ENCODE results near the gene PSMG2. TPM values are rescaled to one million over a fixed set of nuclear protein-coding genes. Genes with fewer than 3 reads are reported as not detected.

Gene PSMG2
- total and polyA plus RNA-seq, 2 of the 13 experiments (the other 11 are each of a cell fraction or from before 2014, with no cell fraction given) = 53.4 to 94.8 TPM

DNA sequence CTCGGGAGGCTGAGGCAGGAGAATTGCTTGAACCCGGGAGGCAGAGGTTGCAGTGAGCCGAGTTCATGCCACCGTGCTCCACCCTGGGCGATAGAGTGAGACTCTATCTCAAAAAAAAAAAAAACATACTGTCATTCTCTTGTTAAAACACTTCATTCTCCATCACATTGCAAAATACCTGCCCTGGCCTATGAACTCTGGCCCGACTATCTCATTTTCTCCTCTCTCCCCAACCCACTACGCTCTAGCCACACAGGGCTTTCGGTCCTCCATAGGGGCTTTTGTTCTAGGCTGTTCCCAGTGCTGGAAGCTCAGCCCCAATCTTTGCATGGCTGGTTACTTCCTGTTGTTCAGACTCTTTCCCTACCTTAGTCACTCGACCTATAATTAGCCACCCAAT is 10.6 kb upstream of the PSMG2 start (continued):
- TF ChIP-seq TRAFD1 (CRISPR knock-in tag; IDR thresholded peaks at IDR 0.05; ENCODE audit: borderline replicate concordance) (no peak), BRD4 (CRISPR knock-in tag; IDR thresholded peaks at IDR 0.05) (no peak), CREB1 (IDR thresholded peaks at IDR 0.05) (no peak), CREB1 (CRISPR knock-in tag; IDR thresholded peaks at IDR 0.05) (no peak), HNF4G (IDR thresholded peaks at IDR 0.05; ENCODE audit: borderline replicate concordance, low read depth, low read length) (peak; percentile 66), HNF4G (CRISPR knock-in tag; IDR thresholded peaks at IDR 0.05; ENCODE audit: borderline replicate concordance, low read depth) (no peak), HMGXB4 (CRISPR knock-in tag; IDR thresholded peaks at IDR 0.05; ENCODE audit: borderline replicate concordance in 1 of 2, low read depth in 1 of 2) (no peak), GPN1 (CRISPR knock-in tag; IDR thresholded peaks at IDR 0.05; ENCODE audit: borderline replicate concordance) (no peak), YY1 (IDR thresholded peaks at IDR 0.05; ENCODE audit: insufficient read depth, insufficient replicate concordance, low read depth, low read length) (no peak), ZNF354B (CRISPR knock-in tag; IDR thresholded peaks at IDR 0.05) (no peak), TBP (CRISPR knock-in tag; IDR thresholded peaks at IDR 0.05) (no peak), SCMH1 (CRISPR knock-in tag; IDR thresholded peaks at IDR 0.05; ENCODE audit: borderline replicate concordance) (no peak), HNF4A (CRISPR knock-in tag; IDR thresholded peaks at IDR 0.05) (peak; percentile 54; the same call in 1 of the 2 replicates), IRX3 (CRISPR knock-in tag; IDR thresholded peaks at IDR 0.05; ENCODE audit: borderline replicate concordance, low read depth) (no peak), ZNF577 (CRISPR knock-in tag; IDR thresholded peaks at IDR 0.05; ENCODE audit: borderline replicate concordance, low read depth) (no peak), ZNF441 (CRISPR knock-in tag; IDR thresholded peaks at IDR 0.05; ENCODE audit: borderline replicate concordance) (no peak), CBFB (CRISPR knock-in tag; IDR thresholded peaks at IDR 0.05) (no peak), TAF15 (IDR thresholded peaks at IDR 0.05; ENCODE audit: low read depth, low read length, poor library complexity, severe bottlenecking) (no peak), HNF1B (CRISPR knock-in tag; IDR thresholded peaks at IDR 0.05) (no peak), PAF1 (CRISPR knock-in tag; IDR thresholded peaks at IDR 0.05) (no peak), MAFK (conservative IDR thresholded peaks at IDR 0.05 in 1 of 2, IDR thresholded peaks at IDR 0.05 in 1 of 2; ENCODE audit: low read length in 2 of 2) (no peak), PTBP1 (IDR thresholded peaks at IDR 0.05; ENCODE audit: low read depth, low read length, poor library complexity, severe bottlenecking) (no peak)
- TF ChIP-seq, protein P1, sequence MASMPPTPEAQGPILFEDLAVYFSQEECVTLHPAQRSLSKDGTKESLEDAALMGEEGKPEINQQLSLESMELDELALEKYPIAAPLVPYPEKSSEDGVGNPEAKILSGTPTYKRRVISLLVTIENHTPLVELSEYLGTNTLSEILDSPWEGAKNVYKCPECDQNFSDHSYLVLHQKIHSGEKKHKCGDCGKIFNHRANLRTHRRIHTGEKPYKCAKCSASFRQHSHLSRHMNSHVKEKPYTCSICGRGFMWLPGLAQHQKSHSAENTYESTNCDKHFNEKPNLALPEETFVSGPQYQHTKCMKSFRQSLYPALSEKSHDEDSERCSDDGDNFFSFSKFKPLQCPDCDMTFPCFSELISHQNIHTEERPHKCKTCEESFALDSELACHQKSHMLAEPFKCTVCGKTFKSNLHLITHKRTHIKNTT (CRISPR knock-in tag; IDR thresholded peaks at IDR 0.05) = no peak
- TF ChIP-seq, protein P2, sequence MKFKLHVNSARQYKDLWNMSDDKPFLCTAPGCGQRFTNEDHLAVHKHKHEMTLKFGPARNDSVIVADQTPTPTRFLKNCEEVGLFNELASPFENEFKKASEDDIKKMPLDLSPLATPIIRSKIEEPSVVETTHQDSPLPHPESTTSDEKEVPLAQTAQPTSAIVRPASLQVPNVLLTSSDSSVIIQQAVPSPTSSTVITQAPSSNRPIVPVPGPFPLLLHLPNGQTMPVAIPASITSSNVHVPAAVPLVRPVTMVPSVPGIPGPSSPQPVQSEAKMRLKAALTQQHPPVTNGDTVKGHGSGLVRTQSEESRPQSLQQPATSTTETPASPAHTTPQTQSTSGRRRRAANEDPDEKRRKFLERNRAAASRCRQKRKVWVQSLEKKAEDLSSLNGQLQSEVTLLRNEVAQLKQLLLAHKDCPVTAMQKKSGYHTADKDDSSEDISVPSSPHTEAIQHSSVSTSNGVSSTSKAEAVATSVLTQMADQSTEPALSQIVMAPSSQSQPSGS (CRISPR knock-in tag; IDR thresholded peaks at IDR 0.05) = no peak

Data from HepG2 (cell line).